ENCODE measurements around the gene KMT2C.
"Not testable (repeated sequence)": the region's sequence is repeated elsewhere in the genome, so short reads cannot be mapped to it uniquely, and the experiment has no call there.

Gene KMT2C

DNA sequence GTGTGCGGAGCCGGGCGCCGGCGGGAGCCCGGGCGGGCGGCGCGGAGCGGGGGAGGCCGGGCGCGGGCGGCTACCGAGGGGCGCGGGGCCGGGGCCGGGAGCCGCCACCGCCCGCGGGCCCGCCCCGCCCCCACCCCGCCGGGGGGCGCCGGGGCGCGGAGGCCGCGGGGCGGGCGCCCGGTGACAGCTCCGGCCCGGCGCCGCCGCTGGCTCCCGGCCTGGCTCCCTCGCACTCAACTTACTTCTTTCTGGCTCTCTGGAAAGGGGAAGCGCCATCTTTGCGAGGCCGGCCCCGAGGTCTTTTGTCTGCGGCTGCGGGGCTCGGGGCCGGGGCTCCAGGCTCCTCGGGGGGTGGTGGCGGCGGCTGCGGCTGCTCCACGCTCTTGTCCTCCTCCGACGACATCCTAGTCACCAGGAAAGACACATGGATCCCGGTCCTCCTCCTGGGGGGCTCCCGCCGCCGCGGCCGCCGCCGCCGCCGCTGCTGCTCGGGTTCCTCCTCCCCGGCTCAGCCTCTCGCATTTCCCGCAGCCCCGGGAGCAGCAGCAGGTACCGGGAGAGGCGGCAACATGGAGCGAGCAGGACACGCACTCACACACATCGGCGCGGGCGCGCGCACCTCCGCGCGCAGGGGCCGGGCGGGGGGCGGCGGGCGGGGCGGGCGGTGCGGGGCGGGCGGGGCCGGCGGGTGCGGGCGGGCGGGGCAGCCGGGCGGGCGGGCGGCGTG is at the start of gene KMT2C:
Gene KMT2C (minus strand): TSS at position 620 of the 727 bp plus-strand sequence. CDS start 217 bp downstream, at position 403.
- DNase-seq (ENCODE audit: low spot score): peak; percentile 85

GRCh38 chr7:152481082-152481481 is 45.3 kb upstream of the KMT2C start:
- no peak for DNase-seq (ENCODE audit: low spot score)

DNA sequence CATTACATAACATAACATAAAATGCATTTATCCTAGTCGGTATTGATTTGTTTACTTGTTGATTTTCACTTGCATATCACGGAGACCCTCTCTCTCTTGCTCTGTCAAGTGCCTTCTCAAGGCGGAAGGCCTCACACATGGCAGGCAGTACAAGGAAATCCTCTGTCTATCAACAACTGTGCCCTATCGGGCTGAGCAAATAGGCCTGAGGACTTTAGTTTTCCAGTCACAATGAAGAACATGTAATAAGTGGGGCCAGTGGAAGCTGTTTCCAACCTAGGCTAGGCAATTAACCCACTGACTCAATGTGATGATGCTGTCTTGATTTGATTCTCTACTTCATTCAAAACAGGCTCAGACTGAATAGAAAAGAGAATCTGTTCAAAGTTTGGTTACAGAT is 44.9 kb upstream of the KMT2C start:
- DNase-seq (ENCODE audit: low spot score): no peak

DNA sequence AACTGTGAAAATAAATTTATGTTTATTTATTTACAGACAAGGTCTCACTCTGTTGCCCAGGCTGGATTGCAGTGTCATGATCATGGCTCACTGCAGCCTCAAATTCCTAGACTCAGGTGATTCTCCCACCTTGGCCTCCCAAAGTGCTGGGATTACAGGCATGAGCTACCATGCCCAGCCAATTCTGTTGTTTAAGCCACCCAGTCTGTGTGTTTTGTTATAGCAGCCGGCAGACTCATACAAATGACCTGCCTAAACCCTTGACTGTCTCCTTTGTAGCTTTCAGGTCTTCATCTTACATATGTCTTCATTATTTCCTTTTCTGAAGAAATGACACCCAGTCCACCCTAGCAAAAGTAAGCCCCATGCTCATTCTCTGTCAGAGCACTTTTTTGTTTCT is 43.8 kb upstream of the KMT2C start:
- no peak for DNase-seq (ENCODE audit: low spot score)

- DNase-seq (ENCODE audit: low spot score): no peak
Measured at GRCh38 chr7:152478140-152478539, 42.3 kb upstream of the KMT2C start.

- no peak for DNase-seq (ENCODE audit: low spot score)
Measured at GRCh38 chr7:152477079-152477478, 41.3 kb upstream of the KMT2C start.

- DNase-seq (ENCODE audit: low spot score): no peak
Measured at GRCh38 chr7:152476551-152476950, 40.7 kb upstream of the KMT2C start.

DNA sequence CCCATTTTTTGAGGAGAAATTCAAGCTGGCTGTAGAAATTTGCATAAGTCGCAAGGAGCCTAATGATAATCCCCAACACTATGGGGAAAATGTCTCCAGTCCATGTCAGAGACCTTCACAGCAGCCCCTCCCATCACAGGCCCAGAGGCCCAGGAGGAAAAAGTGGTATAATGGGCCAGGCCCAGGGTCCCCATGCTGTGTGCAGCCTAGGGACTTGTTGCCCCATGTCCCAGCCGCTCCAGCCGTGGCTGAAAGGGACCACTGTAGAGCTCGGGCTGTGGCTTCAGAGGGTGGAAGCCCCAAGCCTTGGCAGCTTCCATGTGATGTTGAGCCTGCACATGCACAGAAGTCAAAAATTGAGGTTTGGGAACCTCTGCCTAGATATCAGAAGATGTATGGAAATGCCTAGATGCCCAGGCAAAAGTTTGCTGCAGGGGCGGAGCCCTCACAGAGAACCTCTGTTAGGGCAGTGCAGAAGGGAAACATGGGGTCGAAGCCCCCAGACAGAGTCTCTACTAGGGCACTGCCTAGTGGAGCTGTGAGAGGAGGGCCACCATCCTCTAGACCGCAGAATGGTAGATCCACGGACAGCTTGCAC is 35.3 kb upstream of the KMT2C start:
- DNase-seq (ENCODE audit: low spot score): not testable (repeated sequence)

GRCh38 chr7:152470251-152471022 is 34.6 kb upstream of the KMT2C start:
- DNase-seq (ENCODE audit: low spot score): not testable (repeated sequence)

- not testable (repeated sequence) for DNase-seq (ENCODE audit: low spot score)
Measured at GRCh38 chr7:152469576-152469975, 33.8 kb upstream of the KMT2C start.

GRCh38 chr7:152467225-152467624 is 31.4 kb upstream of the KMT2C start:
- no peak for DNase-seq (ENCODE audit: low spot score)

- no peak for DNase-seq (ENCODE audit: low spot score)
Measured at GRCh38 chr7:152465119-152465387, 29.2 kb upstream of the KMT2C start.

- DNase-seq (ENCODE audit: low spot score): peak; percentile 95
Measured at GRCh38 chr7:152464312-152465118, 28.7 kb upstream of the KMT2C start.

GRCh38 chr7:152463709-152464311 is 28.0 kb upstream of the KMT2C start:
- DNase-seq (ENCODE audit: low spot score): peak; percentile 100

GRCh38 chr7:152462995-152463708 is 27.3 kb upstream of the KMT2C start:
- DNase-seq (ENCODE audit: low spot score): peak; percentile 57

- DNase-seq (ENCODE audit: low spot score): no peak
Measured at GRCh38 chr7:152459724-152460251, 24.0 kb upstream of the KMT2C start.

GRCh38 chr7:152451356-152451755 is 15.6 kb upstream of the KMT2C start:
- DNase-seq (ENCODE audit: low spot score): no peak

DNA sequence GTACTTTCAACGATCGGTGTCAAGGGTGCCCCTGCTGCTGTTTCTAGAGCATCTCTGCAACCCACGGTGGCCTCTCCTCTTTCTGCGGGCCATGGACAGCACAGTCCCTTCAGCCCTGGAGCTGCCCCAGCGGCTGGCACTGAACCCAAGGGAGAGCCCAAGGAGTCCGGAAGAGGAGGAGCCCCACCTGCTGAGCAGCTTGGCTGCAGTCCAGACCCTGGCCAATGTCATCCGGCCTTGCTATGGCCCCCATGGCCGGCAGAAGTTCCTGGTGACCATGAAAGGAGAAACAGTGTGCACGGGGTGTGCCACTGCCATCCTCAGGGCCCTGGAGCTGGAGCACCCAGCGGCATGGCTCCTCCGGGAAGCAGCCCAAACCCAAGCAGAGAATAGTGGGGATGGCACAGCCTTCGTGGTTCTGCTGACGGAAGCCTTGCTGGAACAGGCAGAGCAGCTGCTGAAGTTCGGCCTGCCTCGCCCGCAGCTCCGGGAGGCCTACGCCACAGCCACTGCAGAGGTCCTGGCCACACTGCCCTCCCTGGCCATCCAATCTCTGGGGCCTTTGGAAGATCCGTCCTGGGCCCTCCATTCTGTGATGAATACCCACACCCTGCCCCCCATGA is 9.7 kb upstream of the KMT2C start:
- not testable (repeated sequence) for DNase-seq (ENCODE audit: low spot score)

DNA sequence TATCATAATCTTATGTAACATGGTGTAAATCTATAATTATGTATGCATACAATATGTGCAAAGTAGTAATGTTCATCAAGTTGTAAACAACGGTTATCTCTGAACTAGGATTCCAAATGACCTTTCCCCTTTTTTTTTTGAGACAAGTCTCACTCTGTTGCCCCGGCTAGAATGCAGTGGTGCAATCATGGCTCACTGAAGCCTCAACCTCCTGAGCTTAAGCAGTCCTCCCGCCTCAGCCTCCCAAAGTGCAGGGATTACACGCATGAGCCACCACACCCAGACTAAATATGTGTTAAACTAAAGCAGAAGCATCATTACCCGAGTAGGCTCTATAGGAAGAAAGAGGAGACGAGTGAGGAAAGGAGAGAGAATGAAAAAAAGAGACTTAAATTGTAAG is 7.8 kb upstream of the KMT2C start:
- DNase-seq (ENCODE audit: low spot score): no peak

DNA sequence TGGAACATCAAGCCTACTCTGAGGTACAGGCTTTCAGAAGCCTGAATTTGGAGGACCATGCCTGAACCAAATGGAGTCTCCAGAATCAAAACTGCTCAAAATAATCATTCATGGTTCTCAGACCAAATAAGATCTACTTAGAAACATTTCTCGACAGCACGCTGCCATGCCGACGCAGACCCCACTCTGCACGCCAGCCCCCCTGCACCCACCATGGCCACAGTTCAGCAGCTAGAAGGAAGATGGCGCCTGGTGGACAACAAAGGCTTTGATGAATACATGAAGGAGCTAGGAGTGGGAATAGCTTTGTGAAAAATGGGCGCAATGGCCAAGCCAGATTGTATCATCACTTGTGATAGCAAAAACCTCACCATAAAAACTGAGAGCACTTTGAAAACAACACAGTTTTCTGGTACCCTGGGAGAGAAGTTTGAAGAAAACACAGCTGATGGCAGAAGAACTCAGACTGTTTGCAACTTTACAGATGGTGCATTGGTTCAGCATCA is 6.6 kb upstream of the KMT2C start:
- no peak for DNase-seq (ENCODE audit: low spot score)

Data from GM03348 (cell line).